ENCODE measurements around the gene TENM4. TPM values are rescaled to one million over a fixed set of nuclear protein-coding genes. Genes with fewer than 3 reads are reported as not detected.

Gene TENM4
- polyA plus RNA-seq, 1 of the 3 experiments (the other 2 are of a cell fraction): 16.7 TPM

GRCh38 chr11:78731027-78731426 lies 709.8 kb downstream of the TENM4 start:
- H3K79me2 ChIP-seq (ENCODE audit: insufficient read depth): no peaks in the 10 kb centered on the region
- no peak overlapping the region for H3K9ac ChIP-seq
- H3K4me3 ChIP-seq (ENCODE audit: low read depth in 2 of 2, low read length in 1 of 2): no peak overlapping the region
- no peak for DNase-seq
- peaks cover 0 to 30% of the 10 kb centered on the region in 2 experiments for H3K36me3 ChIP-seq (replicated peaks in 1 of 2; ENCODE audit: control insufficient read depth in 1 of 2, insufficient read depth in 2 of 2, low read length in 1 of 2)
- peaks cover 0 to 41% of the 10 kb centered on the region in 2 experiments; a peak in 2 of 4 replicates for H3K4me1 ChIP-seq (ENCODE audit: control insufficient read depth in 1 of 2, insufficient read depth in 2 of 2, low read depth in 1 of 2, low read length in 1 of 2)
- POLR2A ChIA-PET: no interaction called here
- H3K27me3 ChIP-seq (ENCODE audit: insufficient read depth): no peaks in the 10 kb centered on the region
- no peaks in the 10 kb centered on the region for H3K9me2 ChIP-seq
- H4K20me1 ChIP-seq (ENCODE audit: insufficient read depth): no peaks in the 10 kb centered on the region
- 88% methylated on average over 5 of the region's 5 CpGs for WGBS (ENCODE audit: low lambda C conversion rate)
- no peak overlapping the region for H2AFZ ChIP-seq (ENCODE audit: low read depth)
- CTCF ChIA-PET: interaction anchor here (1.1 to 2.9 kb wide), 3 partner anchors 8 to 85 kb away, joined by 3 to 12 read pairs (median 12); no protein-coding TSS in a partner anchor
- H3K27ac ChIP-seq (ENCODE audit: low read depth in 2 of 2, low read length in 1 of 2): peak overlapping the region in 1 of 2 experiments; percentile 94; a peak in 2 of 4 replicates
- no peak overlapping the region for H3K4me2 ChIP-seq
- no peaks in the 10 kb centered on the region for H3K9me3 ChIP-seq
- H3F3A ChIP-seq (replicated peaks; ENCODE audit: insufficient read depth): no peaks in the 10 kb centered on the region
- TF ChIP-seq, protein P1, sequence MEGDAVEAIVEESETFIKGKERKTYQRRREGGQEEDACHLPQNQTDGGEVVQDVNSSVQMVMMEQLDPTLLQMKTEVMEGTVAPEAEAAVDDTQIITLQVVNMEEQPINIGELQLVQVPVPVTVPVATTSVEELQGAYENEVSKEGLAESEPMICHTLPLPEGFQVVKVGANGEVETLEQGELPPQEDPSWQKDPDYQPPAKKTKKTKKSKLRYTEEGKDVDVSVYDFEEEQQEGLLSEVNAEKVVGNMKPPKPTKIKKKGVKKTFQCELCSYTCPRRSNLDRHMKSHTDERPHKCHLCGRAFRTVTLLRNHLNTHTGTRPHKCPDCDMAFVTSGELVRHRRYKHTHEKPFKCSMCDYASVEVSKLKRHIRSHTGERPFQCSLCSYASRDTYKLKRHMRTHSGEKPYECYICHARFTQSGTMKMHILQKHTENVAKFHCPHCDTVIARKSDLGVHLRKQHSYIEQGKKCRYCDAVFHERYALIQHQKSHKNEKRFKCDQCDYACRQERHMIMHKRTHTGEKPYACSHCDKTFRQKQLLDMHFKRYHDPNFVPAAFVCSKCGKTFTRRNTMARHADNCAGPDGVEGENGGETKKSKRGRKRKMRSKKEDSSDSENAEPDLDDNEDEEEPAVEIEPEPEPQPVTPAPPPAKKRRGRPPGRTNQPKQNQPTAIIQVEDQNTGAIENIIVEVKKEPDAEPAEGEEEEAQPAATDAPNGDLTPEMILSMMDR (IDR thresholded peaks at IDR 0.05): no peak
- TF ChIP-seq MEF2A (IDR thresholded peaks at IDR 0.05; ENCODE audit: borderline replicate concordance, low read depth): no peak
- no peak for TF ChIP-seq MAX (IDR thresholded peaks at IDR 0.05; ENCODE audit: low read depth)
- TF ChIP-seq JUND (IDR thresholded peaks at IDR 0.05): no peak
- no peak for TF ChIP-seq GABPA (IDR thresholded peaks at IDR 0.05; ENCODE audit: low read depth)
- TF ChIP-seq FOXJ3 (CRISPR knock-in tag; IDR thresholded peaks at IDR 0.05): no peak
- no peak for TF ChIP-seq GATA2 (CRISPR knock-in tag; IDR thresholded peaks at IDR 0.05)
- no peak for TF ChIP-seq IRF3 (IDR thresholded peaks at IDR 0.05; ENCODE audit: low read depth, low read length)
- TF ChIP-seq, protein P2, sequence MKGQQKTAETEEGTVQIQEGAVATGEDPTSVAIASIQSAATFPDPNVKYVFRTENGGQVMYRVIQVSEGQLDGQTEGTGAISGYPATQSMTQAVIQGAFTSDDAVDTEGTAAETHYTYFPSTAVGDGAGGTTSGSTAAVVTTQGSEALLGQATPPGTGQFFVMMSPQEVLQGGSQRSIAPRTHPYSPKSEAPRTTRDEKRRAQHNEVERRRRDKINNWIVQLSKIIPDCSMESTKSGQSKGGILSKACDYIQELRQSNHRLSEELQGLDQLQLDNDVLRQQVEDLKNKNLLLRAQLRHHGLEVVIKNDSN (IDR thresholded peaks at IDR 0.05; ENCODE audit: borderline replicate concordance, low read depth): no peak
- TF ChIP-seq RFX5 (IDR thresholded peaks at IDR 0.05; ENCODE audit: low read length): no peak
- TF ChIP-seq REST (IDR thresholded peaks at IDR 0.05; ENCODE audit: low read depth, low read length): no peak

Data from SK-N-SH (cell line).